ENCODE data around the gene NFIX. TPM values are rescaled to one million over a fixed set of nuclear protein-coding genes. Genes with fewer than 3 reads are reported as not detected.

NFIX gene
- total and polyA plus RNA-seq, 2 donors (not counting 3 experiments of a cell fraction or from before 2014, with no cell fraction given) = 9.8 to 37.7 TPM

DNA sequence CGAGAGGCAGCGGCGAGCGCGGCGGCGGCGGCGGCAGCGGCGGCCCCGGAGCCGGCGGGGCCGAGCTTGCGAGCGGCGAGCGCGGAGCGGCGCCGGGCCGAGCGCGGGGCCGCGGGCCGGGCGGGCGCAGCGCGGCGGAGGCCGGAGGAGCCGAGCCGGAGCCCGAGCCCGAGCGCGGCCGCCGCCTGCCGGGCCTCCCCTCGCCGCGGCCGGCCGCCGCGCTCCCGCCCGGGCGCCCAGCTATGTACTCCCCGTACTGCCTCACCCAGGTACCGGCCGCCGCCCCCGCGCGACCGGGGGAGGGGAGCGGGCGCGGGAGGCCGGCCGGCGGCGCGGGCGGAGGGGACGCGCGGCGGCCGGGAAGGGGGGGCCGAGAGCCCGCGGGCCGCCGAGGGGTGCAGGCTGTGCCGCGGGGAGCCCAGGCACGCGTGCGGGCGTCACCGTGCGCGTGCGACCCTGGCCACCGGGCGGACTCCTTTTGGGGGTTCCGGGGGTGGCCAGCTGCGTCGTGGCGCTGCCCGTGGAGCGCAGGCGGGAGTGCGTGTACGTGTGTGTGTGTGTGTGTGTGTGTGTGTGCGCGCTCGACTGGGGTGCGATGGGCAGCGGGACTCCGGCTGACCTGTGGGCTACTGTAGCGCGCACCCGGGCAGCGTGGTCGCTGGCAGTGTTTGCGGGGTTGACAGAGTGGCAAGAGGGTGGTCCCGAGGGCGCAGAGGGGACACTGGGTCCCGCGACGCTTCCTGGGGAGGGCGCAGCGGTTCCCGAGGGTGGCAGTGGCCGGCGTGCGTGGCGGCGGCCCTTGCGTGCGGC lies 526 bp downstream of the NFIX start:
- FAIRE-seq = no peak
- Histone ChIP-seq H2AFZ (ENCODE audit: low read depth, low read length) (peak overlapping the region; percentile 47), H3K27ac (ENCODE audit: insufficient read depth, low read depth, low read length) (no peak overlapping the region), H3K79me2 (ENCODE audit: control insufficient read depth, insufficient read depth, low read length) (no peaks in the 10 kb centered on the region), H3K4me2 (ENCODE audit: insufficient read depth, low read length) (peak overlapping the region; percentile 18), H3K27me3 (ENCODE audit: control insufficient read depth in 2 of 2, insufficient read depth in 2 of 2, low read length in 2 of 2) (no peaks in the 10 kb centered on the region), H3K9me1 (replicated peaks; ENCODE audit: control insufficient read depth, extremely low read depth, insufficient read depth, low read length) (no peaks in the 10 kb centered on the region), H3K36me3 (ENCODE audit: control insufficient read depth in 2 of 2, extremely low read depth in 1 of 2, insufficient read depth in 2 of 2, low read length in 2 of 2) (peaks cover 0 to 3% of the 10 kb centered on the region in 2 experiments), H3K4me3 (replicated peaks in 1 of 3; ENCODE audit: insufficient read depth in 1 of 3, low read depth in 1 of 3, low read length in 3 of 3) (peak overlapping the region; percentile 2 to 85 (median 36)), H3K9ac (replicated peaks; ENCODE audit: extremely low read depth, insufficient read depth, low read length) (no peak overlapping the region), H3K9me3 (replicated peaks; ENCODE audit: control insufficient read depth, insufficient read depth, low read length) (no peaks in the 10 kb centered on the region), H3K4me1 (ENCODE audit: control insufficient read depth, extremely low read depth, insufficient read depth, low read length) (peaks cover 5% of the 10 kb centered on the region), H4K20me1 (replicated peaks; ENCODE audit: control insufficient read depth, extremely low read depth, insufficient read depth, low read length) (no peaks in the 10 kb centered on the region)
- peak; percentile 31 for DNase-seq (ENCODE audit: low read depth, low spot score)
- CTCF ChIA-PET = interaction anchor here (1.0 to 3.7 kb wide), 6 partner anchors 10 to 98 kb away, joined by 3 to 24 read pairs (median 4); no protein-coding TSS in a partner anchor
- dilution Hi-C loops (cut with MboI; ENCODE audit: extremely low pct_ligation_motif_present, low sequenced_read_pairs) = no loop called here
- POLR2A ChIA-PET = no interaction called here
- no TSS peak for BruUV-seq (replicated peaks)
- TF ChIP-seq MAX (IDR thresholded peaks at IDR 0.05; ENCODE audit: insufficient read depth, insufficient read length) (no peak), POLR2AphosphoS5 (IDR thresholded peaks at IDR 0.05; ENCODE audit: insufficient read depth, low read depth, low read length) (no peak), EZH2 (IDR thresholded peaks at IDR 0.05; ENCODE audit: borderline replicate concordance, low read depth, low read length, severe bottlenecking) (no peak), JUN (IDR thresholded peaks at IDR 0.05; ENCODE audit: borderline replicate concordance, insufficient read depth, insufficient read length, low read depth) (no peak), FOS (IDR thresholded peaks at IDR 0.05; ENCODE audit: borderline replicate concordance, insufficient read depth, low read length) (no peak), MYC (IDR thresholded peaks at IDR 0.05; ENCODE audit: low read depth, low read length) (no peak), POLR2A (IDR thresholded peaks at IDR 0.05; ENCODE audit: low read depth, low read length) (no peak), GATA2 (IDR thresholded peaks at IDR 0.05; ENCODE audit: insufficient read depth, insufficient read length, low read depth, low read length) (no peak)
- TF ChIP-seq, protein P1, sequence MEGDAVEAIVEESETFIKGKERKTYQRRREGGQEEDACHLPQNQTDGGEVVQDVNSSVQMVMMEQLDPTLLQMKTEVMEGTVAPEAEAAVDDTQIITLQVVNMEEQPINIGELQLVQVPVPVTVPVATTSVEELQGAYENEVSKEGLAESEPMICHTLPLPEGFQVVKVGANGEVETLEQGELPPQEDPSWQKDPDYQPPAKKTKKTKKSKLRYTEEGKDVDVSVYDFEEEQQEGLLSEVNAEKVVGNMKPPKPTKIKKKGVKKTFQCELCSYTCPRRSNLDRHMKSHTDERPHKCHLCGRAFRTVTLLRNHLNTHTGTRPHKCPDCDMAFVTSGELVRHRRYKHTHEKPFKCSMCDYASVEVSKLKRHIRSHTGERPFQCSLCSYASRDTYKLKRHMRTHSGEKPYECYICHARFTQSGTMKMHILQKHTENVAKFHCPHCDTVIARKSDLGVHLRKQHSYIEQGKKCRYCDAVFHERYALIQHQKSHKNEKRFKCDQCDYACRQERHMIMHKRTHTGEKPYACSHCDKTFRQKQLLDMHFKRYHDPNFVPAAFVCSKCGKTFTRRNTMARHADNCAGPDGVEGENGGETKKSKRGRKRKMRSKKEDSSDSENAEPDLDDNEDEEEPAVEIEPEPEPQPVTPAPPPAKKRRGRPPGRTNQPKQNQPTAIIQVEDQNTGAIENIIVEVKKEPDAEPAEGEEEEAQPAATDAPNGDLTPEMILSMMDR (IDR thresholded peaks at IDR 0.05; ENCODE audit: extremely low read depth in 1 of 2, insufficient read depth in 1 of 2, low read depth in 1 of 2, low read length in 2 of 2) = no peak
- intact Hi-C loops (cut with micrococcal nuclease) = loop anchor here (1.0 to 2.0 kb wide), 2 partner anchors 17 to 66 kb away; no protein-coding TSS in a partner anchor

All from endothelial cell of umbilical vein (primary cell).